DOHH2 (cell line): Measurements from ENCODE around the gene POR.

Experiments used
- H3F3A ChIP-seq: fragments of 200-600 bp; sonication (generic), shearing (Covaris generic); 2 replicates; pipeline ENCODE4 v1.6.0; 2016; ENCODE audit warnings: antibody characterized with exemption, mild to moderate bottlenecking; ENCODE audit not compliant: control insufficient read depth, insufficient read depth
- H3K27ac ChIP-seq: fragments of 200-600 bp; sonication (generic); 2 replicates; pipeline ENCODE4 v1.5.1; 2014; ENCODE audit warnings: low read depth, mild to moderate bottlenecking, low read length, moderate library complexity
- H3K27me3 ChIP-seq: fragments of 200-600 bp; sonication (generic); 2 replicates; pipeline ENCODE4 v1.6.1; 2014; ENCODE audit warnings: mild to moderate bottlenecking, low read length, mixed read lengths; ENCODE audit not compliant: control insufficient read depth
- H3K36me3 ChIP-seq: fragments of 200-600 bp; sonication (generic); 2 replicates; pipeline ENCODE4 v1.6.1; 2014; ENCODE audit warnings: mild to moderate bottlenecking, low read length, moderate library complexity, mixed read lengths; ENCODE audit not compliant: control insufficient read depth
- H3K4me1 ChIP-seq: fragments of 200-600 bp; sonication (generic); 2 replicates; pipeline ENCODE4 v1.6.1; 2014; ENCODE audit warnings: mild to moderate bottlenecking, low read length, mixed read lengths; ENCODE audit not compliant: control insufficient read depth
- H3K4me2 ChIP-seq: fragments of 200-600 bp; sonication (generic); 2 replicates; pipeline ENCODE4 v1.6.0; 2014; ENCODE audit warnings: mild to moderate bottlenecking, low read length, moderate library complexity
- H3K4me3 ChIP-seq: fragments of 200-600 bp; sonication (generic); 2 replicates; pipeline ENCODE4 v1.5.1; 2014; ENCODE audit warnings: mild to moderate bottlenecking, low read length, mixed read lengths
- H3K79me2 ChIP-seq: fragments of 200-600 bp; sonication (generic); 2 replicates; pipeline ENCODE4 v1.6.1; 2014; ENCODE audit warnings: mild to moderate bottlenecking, low read length, mixed read lengths; ENCODE audit not compliant: control insufficient read depth
- H3K9me2 ChIP-seq: fragments of 200-600 bp; sonication (generic); replicated peaks from 2 replicates; pipeline ENCODE4 v1.6.1; 2014; ENCODE audit warnings: mild to moderate bottlenecking, low read length, mixed read lengths; ENCODE audit not compliant: control insufficient read depth
- H3K9me3 ChIP-seq: fragments of 200-600 bp; sonication (generic); 2 replicates; pipeline ENCODE4 v1.6.1; 2014; ENCODE audit warnings: antibody characterized with exemption, low read length, mixed read lengths; ENCODE audit not compliant: control insufficient read depth, insufficient read depth
- H4K20me1 ChIP-seq: fragments of 200-600 bp; sonication (generic); 2 replicates; pipeline ENCODE4 v1.6.0; 2014; ENCODE audit warnings: low read depth, mild to moderate bottlenecking, antibody characterized with exemption, low read length, moderate library complexity; ENCODE audit not compliant: control insufficient read depth, insufficient read depth
- EZH2phosphoT487 ChIP-seq: fragments of 200-600 bp; sonication (generic); IDR thresholded peaks from 2 replicates; pipeline ENCODE4 v1.6.1; 2017; ENCODE audit warnings: borderline replicate concordance, mild to moderate bottlenecking, antibody characterized with exemption, low read length, moderate library complexity, mixed read lengths
- TF ChIP-seq, protein P1 (sequence below): fragments of 200-600 bp; sonication (generic); IDR thresholded peaks from one replicate; pipeline ENCODE4 v1.5.1; 2014; ENCODE audit warnings: antibody characterized with exemption, mild to moderate bottlenecking, low read depth, low read length; ENCODE audit not compliant: poor library complexity, severe bottlenecking

Gene POR

DNA sequence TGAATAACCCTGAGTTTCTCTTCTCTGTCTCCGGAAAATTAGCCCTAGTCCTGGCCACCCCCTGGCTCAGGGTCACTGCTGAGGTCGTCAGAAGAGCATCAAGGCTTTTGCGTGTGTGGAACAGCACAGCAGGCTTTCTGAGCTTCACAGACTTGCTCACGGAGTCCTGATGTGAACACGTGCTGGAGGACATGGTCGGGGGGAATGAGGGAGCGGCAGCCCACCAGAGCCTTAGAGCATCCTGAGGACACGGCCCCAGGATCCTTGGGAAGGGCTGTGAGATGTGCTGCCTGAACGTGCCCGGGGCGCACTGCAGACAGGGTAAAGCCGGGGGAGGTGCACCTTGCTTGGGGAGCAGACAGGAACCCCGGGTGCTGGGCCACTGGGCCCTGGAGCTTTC lies 50.7 kb downstream of the POR start:
- Histone ChIP-seq H3K9me2 (no peaks in the 10 kb centered on the region), H3K79me2 (no peaks in the 10 kb centered on the region), H3F3A (no peaks in the 10 kb centered on the region), H3K27ac (no peak overlapping the region), H3K4me3 (no peak overlapping the region), H3K4me1 (no peaks in the 10 kb centered on the region), H3K36me3 (no peaks in the 10 kb centered on the region), H3K27me3 (no peaks in the 10 kb centered on the region), H4K20me1 (0 out of 2 replicates have a peak, but pooled peaks cover 3% of the 10 kb centered on the region), H3K4me2 (no peak overlapping the region), H3K9me3 (no peaks in the 10 kb centered on the region)
- TF ChIP-seq EZH2phosphoT487: no peak
- TF ChIP-seq, protein P1, sequence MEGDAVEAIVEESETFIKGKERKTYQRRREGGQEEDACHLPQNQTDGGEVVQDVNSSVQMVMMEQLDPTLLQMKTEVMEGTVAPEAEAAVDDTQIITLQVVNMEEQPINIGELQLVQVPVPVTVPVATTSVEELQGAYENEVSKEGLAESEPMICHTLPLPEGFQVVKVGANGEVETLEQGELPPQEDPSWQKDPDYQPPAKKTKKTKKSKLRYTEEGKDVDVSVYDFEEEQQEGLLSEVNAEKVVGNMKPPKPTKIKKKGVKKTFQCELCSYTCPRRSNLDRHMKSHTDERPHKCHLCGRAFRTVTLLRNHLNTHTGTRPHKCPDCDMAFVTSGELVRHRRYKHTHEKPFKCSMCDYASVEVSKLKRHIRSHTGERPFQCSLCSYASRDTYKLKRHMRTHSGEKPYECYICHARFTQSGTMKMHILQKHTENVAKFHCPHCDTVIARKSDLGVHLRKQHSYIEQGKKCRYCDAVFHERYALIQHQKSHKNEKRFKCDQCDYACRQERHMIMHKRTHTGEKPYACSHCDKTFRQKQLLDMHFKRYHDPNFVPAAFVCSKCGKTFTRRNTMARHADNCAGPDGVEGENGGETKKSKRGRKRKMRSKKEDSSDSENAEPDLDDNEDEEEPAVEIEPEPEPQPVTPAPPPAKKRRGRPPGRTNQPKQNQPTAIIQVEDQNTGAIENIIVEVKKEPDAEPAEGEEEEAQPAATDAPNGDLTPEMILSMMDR: no peak

DNA sequence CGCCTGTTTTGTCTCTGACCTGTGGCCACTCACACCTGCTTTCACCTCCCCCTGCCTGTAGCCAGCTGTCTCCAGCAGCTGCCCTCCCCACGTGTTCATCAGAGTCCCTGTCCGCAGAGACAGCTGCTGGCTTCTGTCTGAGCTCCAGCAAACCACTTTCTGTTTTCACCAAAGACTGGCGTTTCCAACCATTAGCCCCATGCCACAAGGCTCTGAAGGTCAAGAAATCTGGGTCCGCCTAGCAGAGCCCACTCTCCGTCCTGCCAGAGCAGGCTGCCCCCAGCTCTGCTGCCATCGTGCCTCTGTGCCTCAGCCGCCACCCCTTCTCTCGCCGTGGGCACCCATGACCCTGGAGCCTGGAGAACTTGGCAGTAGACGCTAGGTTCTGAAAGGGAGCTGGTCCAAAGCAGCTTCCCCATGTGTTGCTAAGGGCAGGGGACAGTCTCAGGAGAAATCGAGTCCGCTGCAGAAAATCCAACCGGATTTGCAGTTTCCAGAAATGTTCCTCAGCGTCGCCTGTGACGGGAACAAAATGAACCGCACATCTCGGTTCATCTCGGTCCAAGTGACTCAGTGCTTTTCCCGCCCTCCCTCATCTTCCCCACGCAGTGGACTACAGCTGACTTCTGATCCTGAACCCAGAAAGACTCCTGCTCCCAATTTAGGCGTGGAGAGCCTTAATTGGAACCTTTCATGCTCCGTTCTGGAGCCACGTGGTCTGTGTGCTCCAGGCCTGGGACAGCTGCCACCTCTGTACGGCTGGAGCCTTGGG lies 51.4 kb downstream of the POR start:
- Histone ChIP-seq H3K4me1 (no peaks in the 10 kb centered on the region), H4K20me1 (0 out of 2 replicates have a peak, but pooled peaks cover 3% of the 10 kb centered on the region), H3K27me3 (no peaks in the 10 kb centered on the region), H3K36me3 (no peaks in the 10 kb centered on the region), H3K4me2 (no peak overlapping the region), H3K9me3 (no peaks in the 10 kb centered on the region), H3K79me2 (no peaks in the 10 kb centered on the region), H3K27ac (no peak overlapping the region), H3K4me3 (no peak overlapping the region), H3K9me2 (no peaks in the 10 kb centered on the region), H3F3A (no peaks in the 10 kb centered on the region)
- TF ChIP-seq, protein P1: no peak
- TF ChIP-seq EZH2phosphoT487: no peak

DNA sequence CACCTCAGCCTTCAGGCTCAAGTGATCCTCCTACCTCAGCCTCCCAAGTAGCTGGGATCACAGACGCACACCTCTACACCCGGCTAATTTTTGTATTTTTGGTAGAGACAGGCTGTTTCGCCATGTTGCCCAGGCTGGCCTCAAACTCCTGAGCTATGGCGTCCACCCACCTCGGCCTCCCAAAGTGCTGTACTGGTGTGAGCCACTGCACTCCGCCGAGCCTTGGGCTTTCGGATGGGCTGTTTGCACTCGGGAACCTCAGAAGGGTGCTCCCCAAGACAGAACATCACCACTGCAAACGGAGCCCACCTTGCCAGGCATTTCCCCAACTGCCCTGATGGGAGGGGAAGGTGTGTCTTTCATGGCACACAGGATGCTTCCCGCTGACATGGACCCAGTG lies 52.1 kb downstream of the POR start:
- Histone ChIP-seq H3K36me3 (no peaks in the 10 kb centered on the region), H3K4me2 (no peak overlapping the region), H3K79me2 (no peaks in the 10 kb centered on the region), H3K9me3 (no peaks in the 10 kb centered on the region), H3K4me3 (no peak overlapping the region), H3K27me3 (no peaks in the 10 kb centered on the region), H4K20me1 (0 out of 2 replicates have a peak, but pooled peaks cover 3% of the 10 kb centered on the region), H3K27ac (no peak overlapping the region), H3K9me2 (no peaks in the 10 kb centered on the region), H3K4me1 (no peaks in the 10 kb centered on the region), H3F3A (no peaks in the 10 kb centered on the region)
- TF ChIP-seq, protein P1: no peak
- no peak for TF ChIP-seq EZH2phosphoT487
